Vagina (tissue), 2 donors: ENCODE data around the gene LMO3.

ENCODE experiments used
- CTCF ChIP-seq, 3 experiments: fragments of 450-650 bp in 2 of 3; fragments of 200-600 bp in 1 of 3; sonication (generic) in 1 of 3; IDR thresholded peaks; one replicate each; pipeline ENCODE4 v1.5.1; 2017 to 2019; ENCODE audit warnings: antibody characterized with exemption in 3 of 3, mild to moderate bottlenecking in 2 of 3, moderate library complexity in 2 of 3
- POLR2A ChIP-seq, 2 donors: fragments of 450-650 bp; IDR thresholded peaks; one replicate each; pipeline ENCODE4 v1.6.1; 2017; ENCODE audit warnings: antibody characterized with exemption in 2 of 2, mild to moderate bottlenecking in 2 of 2, moderate library complexity in 2 of 2
- POLR2AphosphoS5 ChIP-seq, 2 donors: sonication (generic); formaldehyde crosslinking; IDR thresholded peaks; one replicate each; pipeline ENCODE4 v1.9.0; 2017; ENCODE audit warnings: antibody characterized with exemption in 2 of 2, mild to moderate bottlenecking in 2 of 2, low read depth in 1 of 2; ENCODE audit not compliant: insufficient read depth in 1 of 2

DNA sequence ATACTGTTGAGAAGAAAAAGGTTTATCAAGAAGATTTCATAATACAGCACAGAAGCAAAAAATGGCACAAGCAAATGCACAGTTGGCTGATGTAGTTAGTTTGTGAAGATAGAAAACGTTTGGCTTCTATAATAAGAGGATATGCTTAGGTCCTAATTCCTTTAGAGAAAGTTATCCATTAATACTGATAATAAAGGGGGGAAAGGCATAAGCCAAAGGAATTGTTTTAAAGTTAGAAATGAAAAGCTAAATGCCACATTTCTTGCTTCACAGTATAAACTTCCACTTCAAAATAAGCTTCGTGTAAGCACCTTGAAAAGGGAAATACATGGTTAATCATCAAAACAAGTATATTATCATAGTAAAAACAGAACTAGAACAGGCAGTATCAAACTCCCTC, 12.4 kb downstream of the LMO3 start:
- no peak for TF ChIP-seq POLR2AphosphoS5 (IDR thresholded peaks at IDR 0.05; ENCODE audit: insufficient read depth in 1 of 2, low read depth in 1 of 2)
- no peak for TF ChIP-seq POLR2A (IDR thresholded peaks at IDR 0.05)
- TF ChIP-seq CTCF (IDR thresholded peaks at IDR 0.05): no peak
